ENCODE data around the gene SNX18.
"Not testable (repeated sequence)": the region's sequence is repeated elsewhere in the genome, so short reads cannot be mapped to it uniquely, and the experiment has no call there.

SNX18 gene

GRCh38 chr5:54517512-54518145 lies at the start of gene SNX18:
Gene SNX18 (plus strand): TSS chr5:54517759. CDS start chr5:54517953, 194 bp downstream.
- peak; percentile 87 to 90 for DNase-seq

DNA sequence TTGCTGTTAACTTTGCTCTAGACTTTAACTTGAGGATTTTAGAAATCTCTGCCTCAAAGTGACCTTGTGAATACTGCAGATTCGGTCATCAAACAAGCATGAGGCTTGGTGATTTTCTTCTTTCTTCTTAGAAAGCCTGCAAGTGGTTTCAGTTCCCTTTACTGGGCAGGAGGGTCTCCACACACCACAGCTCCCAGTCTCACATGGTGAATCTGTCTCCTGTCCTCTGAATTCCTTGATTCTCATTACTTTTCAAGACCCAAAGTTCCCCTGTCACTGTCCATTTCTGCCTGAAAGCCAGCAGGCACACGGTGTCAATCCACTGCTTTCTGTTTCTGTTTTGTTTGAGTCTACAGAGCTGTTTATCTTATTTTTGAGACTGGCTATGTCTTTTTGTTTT lies 47.9 kb upstream of the SNX18 start:
- DNase-seq, result no peak

GRCh38 chr5:54470128-54470527 lies 47.4 kb upstream of the SNX18 start:
- no peak for DNase-seq

DNA sequence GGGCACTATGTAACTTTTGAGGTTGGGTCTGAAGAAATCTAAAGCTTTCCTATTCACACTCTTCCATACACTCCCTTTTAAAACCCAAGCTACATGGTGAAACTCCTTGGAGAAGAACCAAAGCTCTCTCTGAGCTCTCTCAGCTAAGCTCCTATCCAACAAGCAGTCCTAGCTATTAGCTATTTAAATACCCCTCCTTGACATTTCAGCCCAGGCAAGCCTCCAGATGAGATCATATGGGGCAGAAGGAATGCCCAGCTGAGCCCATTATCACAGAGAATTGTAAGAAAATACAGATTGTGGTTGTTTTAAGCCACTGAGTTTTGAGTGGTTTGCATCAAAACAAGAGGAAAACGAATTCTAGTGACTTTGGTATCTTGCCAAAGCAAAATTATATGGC lies 46.9 kb upstream of the SNX18 start:
- DNase-seq, result no peak

DNA sequence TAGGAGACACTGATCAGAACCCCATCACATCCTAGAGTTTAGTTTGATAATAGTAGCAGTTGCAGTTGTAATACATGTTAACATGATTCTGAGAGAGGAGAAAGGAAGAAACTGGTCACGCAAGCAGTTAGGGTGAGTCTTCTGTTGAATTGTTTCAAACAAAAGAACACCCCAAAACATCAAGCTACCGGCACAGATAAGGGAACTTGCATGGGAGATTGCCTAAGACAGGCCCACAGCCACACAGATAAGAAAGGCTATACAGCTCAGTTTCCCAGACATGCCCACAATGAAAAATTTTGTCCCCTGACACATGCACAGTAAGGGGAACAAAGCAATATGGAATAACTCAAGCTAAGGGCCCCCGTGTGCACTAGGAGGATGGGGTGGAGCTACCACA lies 46.2 kb upstream of the SNX18 start:
- DNase-seq, result no peak

GRCh38 chr5:54476682-54477081 lies 40.9 kb upstream of the SNX18 start:
- no peak for DNase-seq

DNA sequence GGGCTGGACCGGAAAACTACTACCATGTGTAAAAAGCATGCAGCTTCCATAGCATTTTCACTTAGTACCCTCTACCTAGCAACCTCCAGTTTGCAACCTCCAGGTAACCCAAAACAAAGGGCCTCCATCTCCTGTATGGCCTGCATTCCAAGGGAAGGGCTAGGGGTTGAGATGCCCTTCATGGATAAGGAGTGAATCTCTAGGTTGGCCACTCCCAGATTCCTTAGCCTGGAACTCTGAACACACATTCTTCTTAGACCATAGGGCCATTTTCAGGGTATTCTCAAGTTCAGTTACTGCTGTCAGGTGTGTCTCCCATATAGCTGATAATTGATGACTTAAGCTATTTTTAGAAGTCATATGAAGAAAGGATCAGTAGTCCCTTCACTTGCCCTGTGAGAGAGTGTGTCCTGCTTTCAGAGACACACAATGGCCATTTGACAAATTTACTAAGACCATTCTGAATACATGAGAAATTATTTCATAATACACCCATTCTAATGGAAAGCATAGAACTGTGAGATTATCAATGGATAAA lies 39.5 kb upstream of the SNX18 start:
- DNase-seq, result no peak

GRCh38 chr5:54480296-54480695 lies 37.3 kb upstream of the SNX18 start:
- no peak for DNase-seq

DNA sequence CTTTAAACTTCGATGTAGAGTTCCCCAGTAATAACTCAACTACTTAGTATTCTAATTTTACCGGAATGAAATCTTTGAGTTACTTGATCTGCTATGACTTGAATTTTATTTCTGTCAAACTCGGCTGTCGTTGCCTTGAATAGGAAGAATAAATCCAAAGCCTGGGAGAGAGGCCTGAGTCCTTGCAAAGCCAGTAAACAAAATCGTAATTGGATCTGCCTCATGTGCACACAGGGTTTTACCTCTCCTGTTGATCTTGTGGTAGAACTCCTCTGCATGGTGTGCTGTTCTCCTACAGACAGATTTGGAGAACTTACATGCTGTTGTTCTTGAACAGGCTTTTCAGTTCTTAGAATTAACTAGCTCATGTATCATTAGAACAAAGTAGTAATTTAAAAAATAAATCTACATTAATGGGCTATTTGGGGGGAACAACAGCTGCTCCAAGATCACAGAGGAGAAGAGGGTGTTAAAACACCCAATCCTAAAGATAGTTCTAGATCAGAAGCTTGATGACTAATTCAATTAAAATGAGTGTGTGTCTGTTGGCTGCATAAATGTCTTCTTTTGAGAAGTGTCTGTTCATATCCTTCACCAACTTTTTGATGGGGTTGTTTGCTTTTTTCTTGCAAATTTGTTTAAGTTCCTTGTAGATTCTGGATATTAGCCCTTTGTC lies 33.2 kb upstream of the SNX18 start:
- DNase-seq, result no peak

DNA sequence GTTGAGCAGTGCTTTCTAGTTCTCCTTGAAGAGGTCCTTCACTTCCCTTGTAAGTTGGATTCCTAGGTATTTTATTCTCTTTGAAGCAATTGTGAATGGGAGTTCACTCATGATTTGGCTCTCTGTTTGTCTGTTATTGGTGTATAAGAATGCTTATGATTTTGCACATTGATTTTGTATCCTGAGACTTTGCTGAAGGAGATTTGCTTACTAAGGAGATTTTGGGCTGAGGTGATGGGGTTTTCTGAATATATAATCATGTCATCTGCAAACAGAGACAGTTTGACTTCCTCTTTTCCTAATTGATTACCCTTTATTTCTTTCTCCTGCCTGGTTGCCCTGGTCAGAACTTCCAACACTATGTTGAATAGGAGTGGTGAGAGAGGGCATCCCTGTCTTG lies 31.9 kb upstream of the SNX18 start:
- DNase-seq, result not testable (repeated sequence)

DNA sequence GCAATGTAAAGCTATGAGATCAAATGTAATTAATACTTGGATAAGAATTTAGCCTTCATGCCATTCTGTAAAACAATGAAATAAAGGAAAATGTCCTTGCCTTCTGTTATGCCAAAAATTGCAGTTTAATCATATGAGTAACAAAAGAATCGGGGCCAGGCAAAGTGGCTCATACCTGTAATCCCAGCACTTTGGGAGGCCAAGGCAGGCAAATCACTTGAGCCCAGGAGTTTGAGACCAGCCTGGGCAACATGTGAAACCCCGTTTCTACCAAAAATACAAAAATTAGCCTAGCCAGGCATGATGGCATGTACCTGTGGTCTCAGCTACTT lies 27.9 kb upstream of the SNX18 start:
- not testable (repeated sequence) for DNase-seq

- no peak for DNase-seq
These were observed 26.2 kb upstream of the SNX18 start for GRCh38 chr5:54491326-54491725.

DNA sequence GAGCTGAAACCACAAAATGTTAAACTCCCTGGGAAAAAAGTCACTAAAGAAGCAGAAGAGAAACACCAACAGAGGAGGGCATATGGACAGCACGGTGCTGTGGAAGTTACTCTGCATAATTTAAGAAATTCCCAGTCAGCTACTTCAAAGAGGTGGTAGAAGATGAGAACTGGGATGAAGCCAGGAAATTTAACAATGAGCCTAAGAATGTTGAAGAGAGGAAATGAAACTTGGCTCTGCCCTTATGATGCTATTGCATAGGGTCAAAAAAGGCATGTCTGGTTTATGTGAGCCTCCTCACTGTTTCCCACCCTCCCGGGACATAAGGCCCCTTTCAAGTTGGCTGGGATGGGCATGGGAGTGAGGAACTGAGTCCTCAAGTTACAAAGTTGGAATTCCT lies 25.4 kb upstream of the SNX18 start:
- no peak for DNase-seq

GRCh38 chr5:54495027-54495426 lies 22.5 kb upstream of the SNX18 start:
- no peak for DNase-seq

GRCh38 chr5:54514291-54514690 lies 3.3 kb upstream of the SNX18 start:
- no peak for DNase-seq

DNA sequence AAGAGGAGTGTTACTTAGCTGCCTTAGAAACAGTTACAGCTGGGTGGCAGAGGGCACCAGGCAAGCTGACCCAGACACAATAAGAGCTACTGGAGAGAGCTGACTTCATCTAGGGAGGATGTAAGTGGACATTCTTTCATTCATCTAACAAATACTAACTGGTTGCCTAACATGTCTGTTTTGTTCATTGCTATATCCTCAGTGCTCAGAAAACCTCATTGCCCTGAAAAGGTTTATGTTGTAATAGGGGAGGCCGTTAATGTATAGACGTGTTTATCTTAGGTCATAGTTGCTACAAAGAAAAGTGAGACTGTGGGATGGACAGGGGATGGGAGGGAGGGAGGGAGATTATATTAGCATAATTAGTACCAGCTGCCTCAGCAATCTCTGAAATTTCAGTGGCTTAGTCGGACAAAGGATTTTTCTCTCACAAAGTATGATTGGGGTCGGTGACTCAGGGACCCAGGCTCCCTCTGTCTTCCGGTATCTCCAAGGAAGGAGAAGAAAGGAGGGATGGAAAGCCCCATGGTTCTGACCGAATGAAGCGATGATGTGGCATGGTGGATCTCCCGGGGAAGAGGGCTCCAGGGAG lies 2.6 kb upstream of the SNX18 start:
- no peak for DNase-seq

- no peak for DNase-seq
These were observed 1.9 kb upstream of the SNX18 start for GRCh38 chr5:54515634-54516033.

DNA sequence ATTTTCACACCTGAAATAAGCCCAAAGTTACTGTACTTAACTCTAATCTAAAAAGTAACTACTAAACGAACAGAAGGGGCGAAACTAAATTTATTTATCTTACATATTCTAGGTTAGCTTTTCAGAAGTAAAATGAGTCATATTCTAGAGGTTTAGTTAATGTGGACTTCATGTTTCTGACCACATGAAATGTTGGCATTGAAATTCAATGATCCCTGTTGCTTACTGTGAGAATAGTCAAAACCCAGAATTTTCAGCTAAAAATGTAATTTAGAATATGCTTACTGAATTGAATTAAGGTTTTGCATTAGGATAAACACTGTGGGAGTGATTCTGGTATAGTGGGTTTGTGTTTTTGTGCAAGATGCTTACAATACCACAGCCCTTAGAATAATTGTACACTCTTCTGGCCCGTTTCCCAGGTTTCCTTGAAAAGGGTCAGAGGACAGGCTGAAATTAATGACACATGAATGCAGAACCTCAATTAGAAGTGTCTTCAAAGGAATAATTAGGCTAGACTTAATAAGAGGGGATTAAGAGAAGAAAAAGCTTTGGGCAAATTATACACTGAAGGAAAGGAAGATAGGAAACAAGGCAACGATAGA lies 1.4 kb upstream of the SNX18 start:
- DNase-seq, result no peak

DNA sequence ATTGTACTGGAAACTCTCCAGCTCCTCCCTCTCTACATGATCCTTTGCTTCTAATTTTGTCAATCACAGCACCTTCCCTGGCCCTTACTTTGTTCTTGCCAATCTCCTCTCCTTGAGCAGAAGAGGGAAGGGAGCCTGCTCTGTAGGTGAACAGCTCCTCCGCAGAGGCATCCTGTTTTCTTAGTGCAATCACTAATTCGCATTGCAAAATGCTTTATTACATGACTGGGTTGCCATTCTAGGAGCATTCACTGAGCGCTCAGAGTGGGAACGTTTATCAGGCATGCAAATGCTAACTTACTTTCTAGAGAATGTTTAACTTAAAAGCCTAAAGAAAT lies 416 bp upstream of the SNX18 start:
- DNase-seq, result peak in 1 of 2 experiments; percentile 2

- peak; percentile 42 to 46 for DNase-seq
These were observed 723 bp downstream of the SNX18 start for GRCh38 chr5:54518146-54518817.

GRCh38 chr5:54518818-54519508 lies 1.4 kb downstream of the SNX18 start:
- DNase-seq, result no peak

DNA sequence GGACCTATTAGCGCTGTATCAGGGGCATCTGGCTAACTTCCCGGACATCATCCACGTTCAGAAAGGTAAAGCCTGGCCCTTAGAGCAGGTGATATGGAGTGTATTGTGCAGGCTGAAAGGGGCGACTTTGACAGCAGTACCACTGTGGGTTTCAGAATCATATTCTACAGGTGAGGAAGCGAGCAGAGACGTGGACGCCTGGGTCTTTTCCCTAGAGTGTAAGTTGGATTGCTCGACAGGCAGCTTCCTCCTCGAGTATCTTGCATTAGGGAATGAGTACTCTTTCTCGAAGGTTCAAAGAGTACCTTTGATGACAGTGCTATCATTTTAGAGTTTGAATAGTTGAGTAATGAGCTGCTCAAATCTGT lies 1.9 kb downstream of the SNX18 start:
- no peak for DNase-seq

DNA sequence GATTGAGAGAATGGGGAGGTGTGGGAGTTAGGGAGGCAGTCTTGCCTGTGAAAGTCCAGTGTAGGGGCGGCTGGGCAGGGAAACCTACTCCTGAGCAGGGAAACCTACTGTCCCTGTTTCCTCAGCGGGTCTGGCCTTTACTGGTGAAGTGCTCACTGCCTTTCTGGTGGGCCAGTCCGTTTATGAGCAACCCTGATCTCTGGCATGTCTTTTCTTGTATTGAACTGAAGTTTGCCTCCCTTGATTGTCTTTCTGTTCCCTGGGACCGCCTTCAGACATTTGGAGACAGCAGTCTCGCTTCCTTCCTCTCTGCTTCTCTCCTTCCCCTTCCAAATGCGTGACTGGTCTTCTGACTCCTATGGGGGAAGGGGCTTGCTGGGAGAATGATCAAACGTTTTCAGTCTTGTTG lies 2.9 kb downstream of the SNX18 start:
- DNase-seq, result no peak

Data from activated CD4-positive, alpha-beta T cell treated with anti-CD3 and anti-CD28 coated beads, Interleukin-2, amount 50 U/mL, for 4 hours (primary cell).